NT2/D1 (cell line): ENCODE data around the gene UBQLNL.

Source experiments
- SUZ12 ChIP-seq: IDR thresholded peaks from 2 replicates; pipeline ENCODE4 v1.6.1; 2011; ENCODE audit not compliant: insufficient read length, insufficient read depth; ENCODE audit errors: extremely low read depth
- YY1 ChIP-seq: IDR thresholded peaks from 2 replicates; pipeline ENCODE4 v1.6.1; 2011; ENCODE audit not compliant: insufficient read length, insufficient read depth
- ZNF274 ChIP-seq: IDR thresholded peaks from 2 replicates; pipeline ENCODE4 v1.6.1; 2011; ENCODE audit warnings: mild to moderate bottlenecking, low read depth, low read length

DNA sequence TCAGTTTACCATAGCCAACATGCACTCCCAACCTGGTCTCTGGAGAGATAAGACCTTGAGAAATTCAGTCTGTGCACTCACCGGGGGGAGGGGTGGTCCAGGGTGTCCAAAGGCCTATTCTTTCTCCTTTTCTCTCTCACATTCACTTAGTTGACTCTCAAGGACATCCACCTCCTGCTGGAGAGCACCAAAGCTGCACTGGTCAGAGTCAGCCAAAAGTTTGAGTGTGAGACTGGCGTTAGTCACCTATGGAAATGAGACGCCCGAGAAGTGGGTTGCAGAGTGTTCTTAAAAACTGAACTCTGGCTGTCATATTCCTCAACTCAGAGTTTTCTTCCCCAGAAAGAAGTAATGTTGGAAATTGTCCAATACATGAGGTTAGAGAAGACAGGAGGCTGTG is 5.0 kb upstream of the UBQLNL start:
- TF ChIP-seq YY1 (no peak), ZNF274 (no peak), SUZ12 (no peak)
